HEK293 (cell line): ENCODE results near the gene LCTL.
A peak's percentile ranks its signal among the peaks of the same experiment; 100 is the strongest.

Experiments
- CTCF ChIA-PET: fragments of 350-600 bp; formaldehyde crosslinking; extraction: SDS; loops from one replicate; lab custom pipeline; 2021; ENCODE audit warnings: antibody characterized with exemption; lab: Yijun Ruan, JAX
- POLR2A ChIA-PET: fragments of 300-600 bp; formaldehyde crosslinking; extraction: SDS; loops from one replicate; lab custom pipeline; 2020; ENCODE audit warnings: antibody characterized with exemption, inconsistent platforms; lab: Yijun Ruan, JAX
- H3K27ac ChIP-seq: fragments of 200-500 bp; sonication (Bioruptor generic); 2 replicates; pipeline ENCODE4 v1.5.1; 2014; ENCODE audit warnings: low read depth, low read length, control low read depth, inconsistent platforms; ENCODE audit errors: extremely low read depth
- H3K36me3 ChIP-seq, 2 experiments: fragments of 200-500 bp in 1 of 2; sonication (Bioruptor generic) in 1 of 2; 1 replicate in 1 of 2; 2 replicates in 1 of 2; pipeline ENCODE4 v1.5.1; 2014 to 2017; ENCODE audit warnings: inconsistent platforms in 2 of 2, low read length in 2 of 2; ENCODE audit not compliant: control insufficient read depth in 2 of 2, insufficient read depth in 1 of 2
- H3K4me1 ChIP-seq: fragments of 200-500 bp; sonication (Bioruptor generic); 2 replicates; pipeline ENCODE4 v1.5.1; 2014; ENCODE audit warnings: mild to moderate bottlenecking, low read length, inconsistent platforms; ENCODE audit not compliant: control insufficient read depth, insufficient read depth
- H3K4me3 ChIP-seq: 2 replicates; pipeline ENCODE4 v1.5.1; 2011; ENCODE audit warnings: low read depth, mild to moderate bottlenecking, control low read depth, low read length, moderate library complexity
- H3K9me3 ChIP-seq: fragments of 200-500 bp; sonication (Bioruptor generic); 2 replicates; pipeline ENCODE4 v1.5.1; 2014; ENCODE audit warnings: low read depth, low read length, inconsistent platforms; ENCODE audit not compliant: control insufficient read depth, insufficient read depth
- INSM2 ChIP-seq: fragments of 450-650 bp; formaldehyde crosslinking; IDR thresholded peaks from 2 replicates; pipeline ENCODE4 v1.5.1; 2016; ENCODE audit warnings: missing biosample characterization, missing genetic modification characterization
- KLF8 ChIP-seq: fragments of 450-650 bp; formaldehyde crosslinking; IDR thresholded peaks from 2 replicates; pipeline ENCODE4 v1.5.1; 2016; ENCODE audit warnings: missing biosample characterization, missing genetic modification characterization
- PRDM2 ChIP-seq: fragments of 450-650 bp; formaldehyde crosslinking; IDR thresholded peaks from 2 replicates; pipeline ENCODE4 v1.5.1; 2016; ENCODE audit warnings: missing biosample characterization, missing genetic modification characterization, borderline replicate concordance
- SCRT1 ChIP-seq: fragments of 450-650 bp; formaldehyde crosslinking; IDR thresholded peaks from 2 replicates; pipeline ENCODE4 v1.5.1; 2016; ENCODE audit warnings: missing biosample characterization, missing genetic modification characterization, borderline replicate concordance
- TRIM28 ChIP-seq: IDR thresholded peaks from 2 replicates; pipeline ENCODE4 v1.6.1; 2011; ENCODE audit warnings: low read length, control low read depth, borderline replicate concordance
- ZBTB48 ChIP-seq: fragments of 450-650 bp; formaldehyde crosslinking; IDR thresholded peaks from 2 replicates; pipeline ENCODE4 v1.5.1; 2016; ENCODE audit warnings: missing biosample characterization, missing genetic modification characterization
- ZNF112 ChIP-seq: fragments of 450-650 bp; formaldehyde crosslinking; IDR thresholded peaks from 2 replicates; pipeline ENCODE4 v1.5.0; 2017; ENCODE audit warnings: missing biosample characterization, missing genetic modification characterization
- ZNF133 ChIP-seq: fragments of 450-650 bp; formaldehyde crosslinking; IDR thresholded peaks from 2 replicates; pipeline ENCODE4 v1.5.1; 2016; ENCODE audit warnings: missing biosample characterization, missing genetic modification characterization
- ZNF175 ChIP-seq: fragments of 450-650 bp; formaldehyde crosslinking; IDR thresholded peaks from 2 replicates; pipeline ENCODE4 v1.5.1; 2016; ENCODE audit warnings: missing biosample characterization, missing genetic modification characterization
- ZNF19 ChIP-seq: fragments of 450-650 bp; formaldehyde crosslinking; IDR thresholded peaks from 2 replicates; pipeline ENCODE4; 2016; ENCODE audit warnings: missing biosample characterization, missing genetic modification characterization, low read depth
- ZNF211 ChIP-seq: fragments of 450-650 bp; formaldehyde crosslinking; IDR thresholded peaks from 2 replicates; pipeline ENCODE4 v1.5.1; 2016; ENCODE audit warnings: low read depth, missing biosample characterization, missing genetic modification characterization
- ZNF362 ChIP-seq: fragments of 450-650 bp; formaldehyde crosslinking; IDR thresholded peaks from 2 replicates; pipeline ENCODE4 v1.5.1; 2016; ENCODE audit warnings: missing biosample characterization, missing genetic modification characterization
- ZNF394 ChIP-seq: fragments of 450-650 bp; formaldehyde crosslinking; IDR thresholded peaks from 2 replicates; pipeline ENCODE4 v1.5.1; 2016; ENCODE audit warnings: missing biosample characterization, missing genetic modification characterization, mild to moderate bottlenecking, moderate library complexity, borderline replicate concordance
- ZNF404 ChIP-seq: fragments of 450-650 bp; formaldehyde crosslinking; IDR thresholded peaks from 2 replicates; pipeline ENCODE4 v1.5.1; 2017; ENCODE audit warnings: missing biosample characterization, missing genetic modification characterization
- ZNF416 ChIP-seq: fragments of 450-650 bp; formaldehyde crosslinking; IDR thresholded peaks from 2 replicates; pipeline ENCODE4 v1.5.1; 2016; ENCODE audit warnings: missing biosample characterization, missing genetic modification characterization
- ZNF473 ChIP-seq: fragments of 450-650 bp; formaldehyde crosslinking; IDR thresholded peaks from 2 replicates; pipeline ENCODE4 v1.5.1; 2017; ENCODE audit warnings: missing biosample characterization, missing genetic modification characterization
- ZNF560 ChIP-seq: fragments of 450-650 bp; formaldehyde crosslinking; IDR thresholded peaks from 2 replicates; pipeline ENCODE4 v1.5.1; 2017; ENCODE audit warnings: missing biosample characterization, missing genetic modification characterization, borderline replicate concordance
- ZNF585B ChIP-seq: fragments of 450-650 bp; formaldehyde crosslinking; IDR thresholded peaks from 2 replicates; pipeline ENCODE4 v1.5.1; 2016; ENCODE audit warnings: missing biosample characterization, missing genetic modification characterization
- ZNF621 ChIP-seq: fragments of 450-650 bp; formaldehyde crosslinking; IDR thresholded peaks from 2 replicates; pipeline ENCODE4 v1.5.1; 2017; ENCODE audit warnings: missing biosample characterization, missing genetic modification characterization
- ZNF645 ChIP-seq: fragments of 450-650 bp; formaldehyde crosslinking; IDR thresholded peaks from 2 replicates; pipeline ENCODE4; 2016; ENCODE audit warnings: missing biosample characterization, missing genetic modification characterization
- ZNF677 ChIP-seq: fragments of 450-650 bp; IDR thresholded peaks from 2 replicates; pipeline ENCODE4 v1.5.0; 2018; ENCODE audit warnings: missing biosample characterization, mild to moderate bottlenecking, missing genetic modification characterization, moderate library complexity
- ZNF701 ChIP-seq: fragments of 450-650 bp; formaldehyde crosslinking; IDR thresholded peaks from 2 replicates; pipeline ENCODE4 v1.5.1; 2016; ENCODE audit warnings: missing biosample characterization, missing genetic modification characterization

Gene LCTL

GRCh38 chr15:66555685-66556084 lies 10.1 kb downstream of the LCTL start:
- Histone ChIP-seq H3K36me3 (peaks cover 0 to 6% of the 10 kb centered on the region in 2 experiments; a peak in 2 of 3 replicates), H3K4me1 (no peaks in the 10 kb centered on the region), H3K27ac (no peak overlapping the region), H3K4me3 (no peak overlapping the region), H3K9me3 (peaks cover 2% of the 10 kb centered on the region; the same call in 1 of the 2 replicates)
- ChIA-PET POLR2A (no interaction called here), CTCF (interaction anchor here (0.6 to 2.6 kb wide), 3 partner anchors 11 to 277 kb away, joined by 3 to 20 read pairs (median 4); partner anchors contain the start of gene LCTL)
- TF ChIP-seq PRDM2 (tag by site-specific recombination) = no peak
- peak; percentile 82; the same call in 1 of the 2 replicates for TF ChIP-seq ZNF133 (tag by site-specific recombination)

GRCh38 chr15:66545255-66545654 lies 20.5 kb downstream of the LCTL start:
- no peak for TF ChIP-seq ZBTB48 (tag by site-specific recombination)
- no peak for TF ChIP-seq ZNF473 (tag by site-specific recombination)
- no peak for TF ChIP-seq ZNF19
- no peak for TF ChIP-seq ZNF621 (tag by site-specific recombination)
- TF ChIP-seq KLF8 (tag by site-specific recombination) = no peak
- no peak for TF ChIP-seq ZNF404 (tag by site-specific recombination)
- TF ChIP-seq TRIM28 = no peak
- no peak for TF ChIP-seq ZNF416
- TF ChIP-seq SCRT1 = no peak
- TF ChIP-seq ZNF362 (tag by site-specific recombination) = no peak
- no peak for TF ChIP-seq ZNF211 (tag by site-specific recombination)
- no peak for TF ChIP-seq INSM2 (tag by site-specific recombination)
- TF ChIP-seq ZNF560 = no peak
- no peak for TF ChIP-seq ZNF645 (tag by site-specific recombination)
- TF ChIP-seq ZNF175 = no peak
- TF ChIP-seq ZNF585B (tag by site-specific recombination) = no peak
- TF ChIP-seq ZNF701 (tag by site-specific recombination) = no peak
- no peak for TF ChIP-seq ZNF677 (tag by site-specific recombination)
- TF ChIP-seq ZNF112 (tag by site-specific recombination) = no peak
- no peak for TF ChIP-seq ZNF394
- TF ChIP-seq, all 188 proteins: peak for 0
- no peak overlapping the region for H3K4me3 ChIP-seq
- H3K27ac ChIP-seq = no peak overlapping the region
- peaks cover 39 to 50% of the 10 kb centered on the region in 2 experiments for H3K36me3 ChIP-seq
- H3K9me3 ChIP-seq = no peaks in the 10 kb centered on the region
- H3K4me1 ChIP-seq = no peaks in the 10 kb centered on the region
- CTCF ChIA-PET = interaction anchor here (0.6 kb wide), 1 partner anchor 25 kb away, joined by 3 read pairs; no protein-coding TSS in a partner anchor
- POLR2A ChIA-PET = no interaction called here
